ENCODE measurements around the gene XYLT1.
A peak's percentile ranks its signal among the peaks of the same experiment; 100 is the strongest.
"Not testable (repeated sequence)": the region's sequence is repeated elsewhere in the genome, so short reads cannot be mapped to it uniquely, and the experiment has no call there.

The XYLT1 gene

GRCh38 chr16:17470908-17471718, at the start of gene XYLT1:
Gene XYLT1 (minus strand): TSS chr16:17470960. CDS start chr16:17470796, 164 bp downstream.
- H3K27me3 Mint-ChIP-seq, result no peaks in the 10 kb centered on the region
- peak; percentile 70 for ATAC-seq
- H3K4me3 Mint-ChIP-seq, result peak within 1 kb of the TSS; percentile 85
- peaks cover 29% of the 10 kb centered on the region for H3K36me3 Mint-ChIP-seq
- H3K4me1 Mint-ChIP-seq, result peaks cover 53% of the 10 kb centered on the region
- H3K9me3 Mint-ChIP-seq, result no peaks in the 10 kb centered on the region
- H3K27ac Mint-ChIP-seq, result peak within 1 kb of the TSS; percentile 72

- no peak for ATAC-seq
- Mint-ChIP-seq H3K4me1 (no peaks in the 10 kb centered on the region), H3K36me3 (no peaks in the 10 kb centered on the region), H3K9me3 (no peaks in the 10 kb centered on the region), H3K4me3 (no peak overlapping the region), H3K27me3 (peaks cover 40% of the 10 kb centered on the region), H3K27ac (no peak overlapping the region)
These were observed 49.4 kb upstream of the XYLT1 start for GRCh38 chr16:17520111-17520510.

GRCh38 chr16:17519101-17519955, 48.6 kb upstream of the XYLT1 start:
- no peak for ATAC-seq
- Mint-ChIP-seq H3K36me3 (no peaks in the 10 kb centered on the region), H3K27me3 (peaks cover 43% of the 10 kb centered on the region), H3K27ac (no peak overlapping the region), H3K4me3 (no peak overlapping the region), H3K9me3 (no peaks in the 10 kb centered on the region), H3K4me1 (no peaks in the 10 kb centered on the region)

GRCh38 chr16:17518441-17518840, 47.7 kb upstream of the XYLT1 start:
- H3K36me3 Mint-ChIP-seq, result no peaks in the 10 kb centered on the region
- no peaks in the 10 kb centered on the region for H3K4me1 Mint-ChIP-seq
- no peak overlapping the region for H3K4me3 Mint-ChIP-seq
- no peak overlapping the region for H3K27ac Mint-ChIP-seq
- H3K27me3 Mint-ChIP-seq, result peaks cover 49% of the 10 kb centered on the region
- ATAC-seq, result no peak
- H3K9me3 Mint-ChIP-seq, result no peaks in the 10 kb centered on the region

- ATAC-seq, result no peak
- Mint-ChIP-seq H3K4me3 (no peak overlapping the region), H3K36me3 (no peaks in the 10 kb centered on the region), H3K4me1 (no peaks in the 10 kb centered on the region), H3K27me3 (peaks cover 58% of the 10 kb centered on the region), H3K9me3 (no peaks in the 10 kb centered on the region), H3K27ac (no peak overlapping the region)
These were observed 44.9 kb upstream of the XYLT1 start for GRCh38 chr16:17515421-17516210.

GRCh38 chr16:17512636-17513220, 42.0 kb upstream of the XYLT1 start:
- no peak for ATAC-seq
- Mint-ChIP-seq H3K4me1 (no peaks in the 10 kb centered on the region), H3K27ac (no peak overlapping the region), H3K27me3 (peaks cover 36% of the 10 kb centered on the region), H3K4me3 (no peak overlapping the region), H3K9me3 (peaks cover 5% of the 10 kb centered on the region), H3K36me3 (peaks cover 5% of the 10 kb centered on the region)

- no peak for ATAC-seq
- peaks cover 5% of the 10 kb centered on the region for H3K9me3 Mint-ChIP-seq
These were observed 40.6 kb upstream of the XYLT1 start for GRCh38 chr16:17511340-17511739.

GRCh38 chr16:17510567-17510966, 39.8 kb upstream of the XYLT1 start:
- H3K4me3 Mint-ChIP-seq, result no peak overlapping the region
- H3K36me3 Mint-ChIP-seq, result peaks cover 5% of the 10 kb centered on the region
- no peak overlapping the region for H3K27ac Mint-ChIP-seq
- peaks cover 18% of the 10 kb centered on the region for H3K27me3 Mint-ChIP-seq
- no peaks in the 10 kb centered on the region for H3K4me1 Mint-ChIP-seq
- peaks cover 5% of the 10 kb centered on the region for H3K9me3 Mint-ChIP-seq
- no peak for ATAC-seq

More at GRCh38 chr16:17511340-17511739, 40.6 kb upstream of the XYLT1 start:
- Mint-ChIP-seq H3K4me1 (no peaks in the 10 kb centered on the region), H3K27ac (no peak overlapping the region), H3K27me3 (peaks cover 23% of the 10 kb centered on the region), H3K4me3 (no peak overlapping the region), H3K36me3 (peaks cover 5% of the 10 kb centered on the region)

GRCh38 chr16:17509194-17509593, 38.4 kb upstream of the XYLT1 start:
- Mint-ChIP-seq H3K4me1 (no peaks in the 10 kb centered on the region), H3K27ac (no peak overlapping the region), H3K27me3 (peaks cover 14% of the 10 kb centered on the region), H3K9me3 (peaks cover 5% of the 10 kb centered on the region), H3K4me3 (no peak overlapping the region), H3K36me3 (peaks cover 5% of the 10 kb centered on the region)
- ATAC-seq, result no peak

- Mint-ChIP-seq H3K9me3 (peaks cover 5% of the 10 kb centered on the region), H3K27ac (no peak overlapping the region), H3K27me3 (peaks cover 10% of the 10 kb centered on the region), H3K4me3 (no peak overlapping the region), H3K36me3 (peaks cover 5% of the 10 kb centered on the region), H3K4me1 (no peaks in the 10 kb centered on the region)
- no peak for ATAC-seq
These were observed 37.5 kb upstream of the XYLT1 start for GRCh38 chr16:17508303-17508702.

GRCh38 chr16:17507516-17507915, 36.8 kb upstream of the XYLT1 start:
- ATAC-seq, H3K36me3 Mint-ChIP-seq, H3K4me3 Mint-ChIP-seq, H3K9me3 Mint-ChIP-seq, H3K4me1 Mint-ChIP-seq, H3K27ac Mint-ChIP-seq: not testable (repeated sequence)
- H3K27me3 Mint-ChIP-seq, result peaks cover 15% of the 10 kb centered on the region

GRCh38 chr16:17505828-17506227, 35.1 kb upstream of the XYLT1 start:
- H3K9me3 Mint-ChIP-seq, H3K4me3 Mint-ChIP-seq, H3K4me1 Mint-ChIP-seq, ATAC-seq, H3K36me3 Mint-ChIP-seq, H3K27ac Mint-ChIP-seq: not testable (repeated sequence)
- peaks cover 19% of the 10 kb centered on the region for H3K27me3 Mint-ChIP-seq

- no peak overlapping the region for H3K4me3 Mint-ChIP-seq
- no peaks in the 10 kb centered on the region for H3K4me1 Mint-ChIP-seq
- peaks cover 4% of the 10 kb centered on the region for H3K9me3 Mint-ChIP-seq
- no peak for ATAC-seq
- peaks cover 5% of the 10 kb centered on the region for H3K36me3 Mint-ChIP-seq
- H3K27me3 Mint-ChIP-seq, result peaks cover 19% of the 10 kb centered on the region
- no peak overlapping the region for H3K27ac Mint-ChIP-seq
These were observed 33.3 kb upstream of the XYLT1 start for GRCh38 chr16:17504050-17504449.

- no peak overlapping the region for H3K4me3 Mint-ChIP-seq
- no peaks in the 10 kb centered on the region for H3K4me1 Mint-ChIP-seq
- peaks cover 19% of the 10 kb centered on the region for H3K27me3 Mint-ChIP-seq
- no peak overlapping the region for H3K27ac Mint-ChIP-seq
- H3K9me3 Mint-ChIP-seq, result peaks cover under 1% of the 10 kb centered on the region
- peaks cover 2% of the 10 kb centered on the region for H3K36me3 Mint-ChIP-seq
- no peak for ATAC-seq
These were observed 32.6 kb upstream of the XYLT1 start for GRCh38 chr16:17503331-17503730.

- Mint-ChIP-seq H3K36me3 (no peaks in the 10 kb centered on the region), H3K27ac (no peak overlapping the region), H3K4me1 (no peaks in the 10 kb centered on the region), H3K27me3 (peaks cover 19% of the 10 kb centered on the region), H3K9me3 (no peaks in the 10 kb centered on the region), H3K4me3 (no peak overlapping the region)
- no peak for ATAC-seq
These were observed 30.6 kb upstream of the XYLT1 start for GRCh38 chr16:17501321-17501720.

Measured in stimulated activated memory B cell treated with anti-CD40 and anti-IgM and Interleukin-4, amounts not matched to agents 10 μg/mL and 1 μg/mL and 100 μg/mL, for 72 hours (primary cell).